OCI-LY7 (cell line): ENCODE results near the gene TCFL5.

Experiments used
- CTCF ChIP-seq: fragments of 200-600 bp; sonication (generic); conservative IDR thresholded peaks from 2 replicates; pipeline ENCODE4 v1.5.1; 2014; ENCODE audit warnings: mild to moderate bottlenecking, antibody characterized with exemption, low read length, moderate library complexity, mixed read lengths
- EZH2phosphoT487 ChIP-seq: fragments of 200-600 bp; sonication (generic); IDR thresholded peaks from 2 replicates; pipeline ENCODE4 v1.6.1; 2018; ENCODE audit warnings: low read depth, borderline replicate concordance, mild to moderate bottlenecking, mixed run types, antibody characterized with exemption, low read length, moderate library complexity, mixed read lengths

- TF ChIP-seq CTCF = no peak
- TF ChIP-seq EZH2phosphoT487 = no peak
Measured at GRCh38 chr20:62826646-62827310, 34.8 kb downstream of the TCFL5 start.
